HG03045 (cell line): ENCODE results near the gene MRPS35.

Experiments
- ATAC-seq: cut with Tn5 transposase; IDR thresholded peaks from one replicate; pipeline ENCODE4 v1.9.1; 2021; ENCODE audit warnings: mild to moderate bottlenecking, moderate library complexity; ENCODE audit not compliant: unreplicated experiment

Gene MRPS35

GRCh38 chr12:27710592-27711316 is at the start of gene MRPS35:
TSS of gene MRPS35 (plus strand) at chr12:27710832. CDS start at chr12:27710844, 12 bp downstream.
- ATAC-seq = peak; percentile 98

DNA sequence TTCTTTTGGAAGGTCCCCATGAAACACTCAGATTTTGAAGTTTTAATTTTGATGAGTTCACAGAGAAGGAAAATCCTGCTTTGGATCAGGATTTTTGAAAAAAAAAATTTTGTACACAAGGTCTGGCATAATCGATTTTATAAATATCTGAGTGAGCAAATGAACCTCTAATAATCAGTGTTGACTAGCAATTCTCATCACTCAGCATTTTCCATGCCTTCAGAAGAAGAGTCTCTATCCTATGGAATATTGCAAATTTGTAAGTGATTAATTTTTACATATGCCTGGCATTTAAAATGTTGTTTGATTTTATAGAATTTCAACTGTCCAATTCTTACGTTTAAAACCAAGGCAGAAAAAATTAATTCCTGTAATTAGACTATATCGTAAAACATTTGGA is 44.9 kb upstream of the MRPS35 start:
- no peak for ATAC-seq

DNA sequence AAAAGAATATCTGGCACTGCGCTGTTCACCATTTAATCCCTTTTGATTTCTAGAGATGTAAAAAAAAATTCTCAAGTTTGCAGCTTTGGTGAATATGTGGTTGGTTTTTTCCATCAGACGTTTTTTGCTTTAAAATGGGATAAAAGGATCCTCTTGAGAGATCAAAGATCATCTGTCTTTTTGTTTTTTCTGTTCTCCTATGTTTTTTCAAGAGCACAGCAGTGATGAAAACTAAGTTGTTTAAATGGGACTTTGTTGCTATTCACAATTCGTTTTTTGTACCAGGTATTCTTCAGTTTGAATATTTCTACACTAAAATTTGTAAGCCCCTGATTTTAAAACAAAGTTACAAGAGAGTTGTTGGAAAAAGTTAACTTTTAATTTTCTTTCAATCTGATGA is 44.1 kb upstream of the MRPS35 start:
- ATAC-seq = no peak

GRCh38 chr12:27667540-27667939 is 43.1 kb upstream of the MRPS35 start:
- no peak for ATAC-seq

GRCh38 chr12:27672051-27672450 is 38.6 kb upstream of the MRPS35 start:
- ATAC-seq = no peak

- no peak for ATAC-seq
These were observed 38.0 kb upstream of the MRPS35 start for GRCh38 chr12:27672643-27673042.

GRCh38 chr12:27673101-27673718 is 37.4 kb upstream of the MRPS35 start:
- no peak for ATAC-seq

GRCh38 chr12:27674989-27675388 is 35.6 kb upstream of the MRPS35 start:
- no peak for ATAC-seq

GRCh38 chr12:27680619-27681018 is 30.0 kb upstream of the MRPS35 start:
- no peak for ATAC-seq

DNA sequence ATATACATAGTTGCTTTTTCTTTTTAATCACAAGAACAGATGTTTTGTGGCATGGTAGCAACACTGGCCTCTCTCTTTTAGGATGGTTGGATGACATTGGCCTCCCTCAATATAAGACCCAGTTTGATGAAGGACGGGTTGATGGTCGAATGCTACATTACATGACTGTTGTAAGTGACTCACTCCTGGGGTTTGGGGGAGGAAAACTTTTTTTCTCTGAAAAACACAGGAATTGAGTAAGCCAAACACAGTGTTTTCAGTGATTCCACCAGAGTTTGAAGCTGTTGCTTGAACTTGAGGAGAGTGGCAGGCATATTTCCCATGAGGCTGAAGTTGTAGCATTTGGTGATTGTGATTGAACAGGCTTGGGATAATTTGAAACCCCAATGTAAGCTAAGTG is 28.1 kb upstream of the MRPS35 start:
- ATAC-seq = no peak

DNA sequence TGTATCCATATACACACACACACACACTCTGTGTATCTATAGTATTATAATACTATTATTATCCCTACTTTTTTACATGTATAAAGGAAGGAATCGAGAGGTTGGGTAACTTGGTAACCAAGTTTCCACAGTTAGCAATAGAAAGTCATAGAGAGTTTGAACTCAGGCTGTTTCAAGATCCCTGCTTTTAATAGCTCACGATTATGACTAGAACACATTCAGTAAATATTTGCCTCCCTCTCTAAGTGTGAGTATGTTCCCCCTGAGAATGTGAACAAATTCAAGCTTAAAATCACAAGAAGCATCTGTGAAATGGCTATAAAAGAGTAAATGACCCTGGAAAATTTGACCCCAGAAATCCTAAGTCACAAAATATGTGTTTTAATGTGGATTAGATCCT is 25.4 kb upstream of the MRPS35 start:
- no peak for ATAC-seq

DNA sequence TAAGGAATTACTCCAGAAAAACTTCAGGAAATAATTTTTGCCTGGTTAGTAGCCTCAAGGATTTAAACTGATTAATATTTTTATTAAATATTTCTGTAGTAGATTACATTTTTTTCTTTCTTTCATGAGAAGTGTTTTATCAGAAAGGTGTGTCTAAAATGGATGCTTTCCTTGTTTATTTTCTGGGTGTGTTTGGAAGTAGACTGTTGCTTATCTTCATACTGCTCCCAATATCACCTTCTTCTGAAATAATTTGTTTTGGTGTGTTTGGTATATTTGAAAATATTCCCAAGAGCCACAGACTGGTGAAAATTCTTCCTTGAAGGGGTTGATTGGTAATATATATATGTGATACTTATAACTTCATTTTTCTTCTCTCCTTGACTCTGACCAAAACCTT is 24.5 kb upstream of the MRPS35 start:
- no peak for ATAC-seq

- ATAC-seq = no peak
These were observed 22.0 kb upstream of the MRPS35 start for GRCh38 chr12:27688671-27689070.

DNA sequence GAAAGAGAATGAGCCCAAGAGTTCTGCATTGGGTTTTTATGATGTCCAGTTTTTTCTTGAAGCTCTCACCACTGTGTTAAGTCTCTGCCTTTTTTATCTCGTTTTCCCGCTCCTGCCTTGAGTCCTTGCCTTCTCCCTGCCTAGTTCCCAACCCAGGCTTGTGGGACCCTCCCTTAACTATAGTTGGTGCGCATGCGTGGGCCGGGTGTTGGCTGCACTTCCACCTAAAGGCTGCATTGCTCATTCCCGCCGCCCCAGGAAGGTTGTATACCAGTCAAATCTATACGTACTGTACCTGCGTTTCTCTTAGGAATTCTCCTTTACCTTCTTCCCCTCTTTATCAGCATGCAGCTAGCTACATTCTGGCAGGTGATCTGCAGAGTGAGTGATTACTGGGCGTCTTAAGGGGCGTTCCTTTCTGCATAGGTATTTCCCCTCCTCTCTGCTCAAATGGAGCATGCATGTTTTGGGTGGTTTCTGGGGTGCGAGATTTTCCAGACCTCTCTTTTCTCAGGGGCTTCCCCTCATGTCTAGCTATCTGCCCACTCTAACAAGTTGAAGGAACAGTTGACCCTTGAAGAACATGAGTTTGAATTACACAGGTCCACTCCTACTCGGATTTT is 21.0 kb upstream of the MRPS35 start:
- ATAC-seq = no peak

DNA sequence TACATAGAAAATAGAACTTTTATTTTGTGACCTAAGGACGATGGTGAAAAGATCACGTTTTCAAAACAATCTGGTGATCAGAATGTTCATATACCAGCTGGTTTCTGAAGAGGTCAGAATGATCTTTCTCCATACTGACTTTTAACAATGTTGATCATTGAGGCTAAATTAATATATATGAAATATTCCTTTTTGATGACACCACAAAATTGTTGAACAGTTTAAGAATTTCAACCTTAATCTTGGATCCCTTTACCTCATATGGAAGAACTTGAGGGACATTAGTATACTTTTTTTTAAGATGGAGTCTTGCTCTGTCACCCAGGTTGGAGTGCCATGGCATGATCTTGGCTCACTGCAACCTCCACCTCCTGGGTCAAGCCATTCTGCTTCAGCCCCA is 17.2 kb upstream of the MRPS35 start:
- no peak for ATAC-seq

DNA sequence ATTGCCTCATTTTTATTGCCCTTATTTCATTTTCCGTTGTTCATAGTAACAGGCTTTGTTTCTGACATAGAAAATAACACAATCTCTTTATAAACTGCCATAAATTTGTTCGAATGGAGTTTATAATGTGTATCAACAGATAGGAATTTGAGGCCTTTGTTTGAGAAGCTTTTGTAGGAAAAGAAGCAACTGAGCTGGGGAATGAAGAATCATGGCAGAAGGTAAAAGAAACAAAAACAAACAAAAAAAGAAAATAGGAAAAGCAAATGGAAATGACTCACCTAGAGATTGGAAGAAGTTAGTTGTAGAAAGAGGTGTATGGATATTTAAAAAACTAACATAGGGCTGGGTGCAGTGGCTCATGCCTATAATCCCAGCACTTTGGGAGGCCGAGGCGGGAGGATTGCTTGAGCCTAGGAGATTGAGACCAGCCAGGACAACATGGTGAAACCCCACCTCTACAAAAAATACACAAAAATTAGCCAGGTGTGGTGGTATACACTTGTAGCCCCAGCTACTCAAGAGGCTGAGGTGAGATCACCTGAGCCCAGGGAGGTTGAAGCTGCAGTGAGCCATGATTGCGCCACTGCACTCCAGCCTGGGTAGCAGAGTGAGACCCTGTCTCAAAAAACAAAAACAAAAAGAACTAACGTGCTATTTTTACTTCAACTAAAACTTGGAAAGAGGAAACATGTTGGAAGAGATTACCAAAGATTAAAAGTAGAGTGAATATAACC is 14.9 kb upstream of the MRPS35 start:
- no peak for ATAC-seq

DNA sequence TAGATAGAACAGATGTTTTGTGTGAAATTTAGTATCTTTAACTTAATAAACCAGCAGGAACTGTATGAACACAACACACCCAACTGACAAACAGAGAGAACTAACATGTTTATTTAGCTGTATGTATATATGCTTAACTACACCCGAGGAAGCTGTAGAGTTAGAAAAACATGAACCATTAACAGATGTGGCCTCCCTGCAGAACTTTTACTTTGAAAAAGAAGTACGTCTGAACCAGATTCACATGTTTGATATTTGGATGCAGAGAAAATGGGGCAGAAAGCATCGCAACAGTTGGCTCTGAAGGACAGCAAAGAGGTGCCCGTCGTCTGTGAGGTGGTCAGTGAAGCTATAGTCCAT is 14.4 kb upstream of the MRPS35 start, which contains the start of gene REP15:
Gene REP15, plus strand, starts transcription at position 155 of the 360 bp plus-strand sequence. Its CDS starts 116 bp downstream, at position 271.
- no peak for ATAC-seq

- ATAC-seq = no peak
These were observed 13.6 kb upstream of the MRPS35 start for GRCh38 chr12:27696864-27697564.

GRCh38 chr12:27703720-27704452 is 6.7 kb upstream of the MRPS35 start:
- ATAC-seq = peak; percentile 81

- ATAC-seq = no peak
These were observed 5.4 kb upstream of the MRPS35 start for GRCh38 chr12:27705263-27705662.
